ENCODE measurements around the gene FREM1.

GRCh38 chr9:14912859-14913258 lies 2.6 kb upstream of the FREM1 start:
- TF ChIP-seq CTCF (conservative IDR thresholded peaks at IDR 0.05; ENCODE audit: low read depth in 2 of 2) (no peak), EZH2 (IDR thresholded peaks at IDR 0.05; ENCODE audit: low read depth, unreplicated experiment) (no peak), ZNF114 (CRISPR knock-in tag; IDR thresholded peaks at IDR 0.05) (no peak), REST (IDR thresholded peaks at IDR 0.05; ENCODE audit: unreplicated experiment) (no peak), POLR2AphosphoS5 (IDR thresholded peaks at IDR 0.05; ENCODE audit: low read depth) (no peak), EZH2phosphoT487 (IDR thresholded peaks at IDR 0.05; ENCODE audit: unreplicated experiment) (no peak), JUNB (IDR thresholded peaks at IDR 0.05; ENCODE audit: unreplicated experiment) (no peak)
